Activated naive CD4-positive, alpha-beta T cell treated with Interleukin-2 at 50 U/mL for 16 hours (primary cell): ENCODE results near the gene THRAP3.

Experiments
- DNase-seq: peaks from one replicate; pipeline ENCODE4 v3.0.0-alpha.2; 2020

Gene THRAP3

GRCh38 chr1:36304521-36304920, 80.3 kb downstream of the THRAP3 start:
- no peak for DNase-seq

GRCh38 chr1:36304970-36305914, 81.0 kb downstream of the THRAP3 start:
- peak; percentile 55 for DNase-seq

- no peak for DNase-seq
These were observed 81.6 kb downstream of the THRAP3 start for GRCh38 chr1:36305915-36306209.

GRCh38 chr1:36306210-36306901, 82.1 kb downstream of the THRAP3 start, which contains the start of gene SH3D21:
Gene SH3D21, plus strand, starts transcription at chr1:36306368. Its CDS starts 53 bp downstream, at chr1:36306421.
- peak; percentile 56 for DNase-seq

GRCh38 chr1:36306902-36307456, 82.7 kb downstream of the THRAP3 start:
- peak; percentile 93 for DNase-seq

- no peak for DNase-seq
These were observed 83.5 kb downstream of the THRAP3 start for GRCh38 chr1:36307601-36308330.

- no peak for DNase-seq
These were observed 85.2 kb downstream of the THRAP3 start for GRCh38 chr1:36309397-36309796.

GRCh38 chr1:36320291-36320761, 96.1 kb downstream of the THRAP3 start:
- DNase-seq, result no peak

GRCh38 chr1:36320767-36321118, 96.5 kb downstream of the THRAP3 start:
- DNase-seq, result no peak

- DNase-seq, result peak; percentile 42
These were observed 97.1 kb downstream of the THRAP3 start for GRCh38 chr1:36321119-36321951.

- DNase-seq, result no peak
These were observed 98.0 kb downstream of the THRAP3 start for GRCh38 chr1:36322041-36322785.

GRCh38 chr1:36322786-36323635, 98.8 kb downstream of the THRAP3 start:
- DNase-seq, result peak; percentile 43

GRCh38 chr1:36323636-36324352, 99.6 kb downstream of the THRAP3 start, which contains the start of gene EVA1B:
Gene EVA1B, minus strand, starts transcription at chr1:36323645. Its CDS starts 608 bp downstream, at chr1:36323037.
- peak; percentile 51 for DNase-seq

- DNase-seq, result no peak
These were observed 100.1 kb downstream of the THRAP3 start for GRCh38 chr1:36324353-36324703.

GRCh38 chr1:36326499-36326898, 102.3 kb downstream of the THRAP3 start:
- no peak for DNase-seq

- no peak for DNase-seq
These were observed 103.3 kb downstream of the THRAP3 start for GRCh38 chr1:36327421-36328087.

- DNase-seq, result no peak
These were observed 103.8 kb downstream of the THRAP3 start for GRCh38 chr1:36328088-36328480.

- DNase-seq, result no peak
These were observed 104.5 kb downstream of the THRAP3 start for GRCh38 chr1:36328713-36329112.

- DNase-seq, result no peak
These were observed 105.6 kb downstream of the THRAP3 start for GRCh38 chr1:36329817-36330216.
